ENCODE data around the gene CTXN1. TPM values are rescaled to one million over a fixed set of nuclear protein-coding genes. Genes with fewer than 3 reads are reported as not detected.

The CTXN1 gene
- total RNA-seq, 2 donors from 2014 or later = 1.5 to 4.4 TPM

DNA sequence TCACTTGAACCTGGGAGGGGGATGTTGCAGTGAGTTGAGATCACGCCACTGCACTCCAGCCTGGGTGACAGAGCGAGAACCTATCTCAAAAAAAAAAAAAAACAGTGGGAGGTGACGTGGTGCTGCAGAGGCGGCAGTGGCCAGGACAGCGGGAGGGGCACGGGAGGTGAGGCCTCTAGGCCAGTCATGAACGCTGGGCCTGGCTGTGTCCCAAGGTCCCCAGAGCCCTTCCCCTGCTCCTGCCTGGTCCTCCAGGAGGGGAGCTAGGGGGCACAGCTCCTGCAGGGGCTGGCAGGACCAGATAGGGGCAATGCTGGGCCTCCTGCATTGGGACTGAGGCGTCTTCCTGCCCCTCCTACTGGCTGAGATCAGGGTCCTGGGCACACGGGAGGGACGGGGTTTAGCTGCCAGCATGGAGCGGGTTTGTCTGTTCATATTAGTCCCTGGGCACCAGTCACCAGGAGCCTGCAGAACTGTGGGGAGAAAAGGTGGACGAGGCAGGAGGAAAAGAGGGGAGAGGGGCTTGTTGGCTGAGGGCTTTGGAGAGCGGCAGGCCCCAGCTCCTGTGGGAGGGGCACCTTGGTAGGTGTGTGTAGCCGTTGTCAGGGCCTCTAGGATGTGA, 17.7 kb downstream of the CTXN1 start:
- no peak overlapping the region for H3K9ac ChIP-seq (ENCODE audit: low read depth in 2 of 2, low read length in 2 of 2)
- no peaks in the 10 kb centered on the region for H3K27me3 ChIP-seq
- no peaks in the 10 kb centered on the region for H3K9me3 ChIP-seq
- no peak overlapping the region for H3K4me3 ChIP-seq
- TF ChIP-seq, protein P1, sequence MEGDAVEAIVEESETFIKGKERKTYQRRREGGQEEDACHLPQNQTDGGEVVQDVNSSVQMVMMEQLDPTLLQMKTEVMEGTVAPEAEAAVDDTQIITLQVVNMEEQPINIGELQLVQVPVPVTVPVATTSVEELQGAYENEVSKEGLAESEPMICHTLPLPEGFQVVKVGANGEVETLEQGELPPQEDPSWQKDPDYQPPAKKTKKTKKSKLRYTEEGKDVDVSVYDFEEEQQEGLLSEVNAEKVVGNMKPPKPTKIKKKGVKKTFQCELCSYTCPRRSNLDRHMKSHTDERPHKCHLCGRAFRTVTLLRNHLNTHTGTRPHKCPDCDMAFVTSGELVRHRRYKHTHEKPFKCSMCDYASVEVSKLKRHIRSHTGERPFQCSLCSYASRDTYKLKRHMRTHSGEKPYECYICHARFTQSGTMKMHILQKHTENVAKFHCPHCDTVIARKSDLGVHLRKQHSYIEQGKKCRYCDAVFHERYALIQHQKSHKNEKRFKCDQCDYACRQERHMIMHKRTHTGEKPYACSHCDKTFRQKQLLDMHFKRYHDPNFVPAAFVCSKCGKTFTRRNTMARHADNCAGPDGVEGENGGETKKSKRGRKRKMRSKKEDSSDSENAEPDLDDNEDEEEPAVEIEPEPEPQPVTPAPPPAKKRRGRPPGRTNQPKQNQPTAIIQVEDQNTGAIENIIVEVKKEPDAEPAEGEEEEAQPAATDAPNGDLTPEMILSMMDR (IDR thresholded peaks at IDR 0.05) = no peak
- H3K4me1 ChIP-seq = peaks cover 10% of the 10 kb centered on the region
- no peak overlapping the region for H3K27ac ChIP-seq
- no peak for DNase-seq
- intact Hi-C loops (cut with DNase I) = no loop called here
- H3K36me3 ChIP-seq = peaks cover 8% of the 10 kb centered on the region

DNA sequence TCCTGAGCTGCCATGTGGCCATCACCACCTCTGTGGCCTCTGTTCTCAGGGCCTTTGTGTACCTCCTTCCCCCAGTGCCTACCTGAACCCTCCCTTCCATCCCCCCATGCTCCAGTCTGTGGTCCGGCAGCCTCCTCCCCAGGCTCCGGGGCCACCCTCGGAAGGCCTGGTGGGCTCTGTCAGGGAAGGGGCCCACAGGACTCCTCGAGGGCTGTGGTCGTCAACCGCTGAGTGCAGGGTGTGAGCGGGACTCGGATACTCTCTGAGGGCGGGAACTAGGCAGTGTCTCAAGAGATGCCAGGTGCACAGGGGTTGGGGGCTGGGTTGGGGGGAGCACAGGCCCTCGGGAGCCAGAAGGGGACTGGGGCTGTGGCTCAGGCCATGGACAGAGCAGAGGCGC, 18.4 kb downstream of the CTXN1 start:
- H3K9ac ChIP-seq (ENCODE audit: low read depth in 2 of 2, low read length in 2 of 2) = no peak overlapping the region
- TF ChIP-seq, protein P1 (IDR thresholded peaks at IDR 0.05) = no peak
- H3K27ac ChIP-seq = no peak overlapping the region
- intact Hi-C loops (cut with DNase I) = no loop called here
- DNase-seq = no peak
- peaks cover 8% of the 10 kb centered on the region for H3K36me3 ChIP-seq
- peaks cover 13% of the 10 kb centered on the region for H3K4me1 ChIP-seq
- no peaks in the 10 kb centered on the region for H3K9me3 ChIP-seq
- no peak overlapping the region for H3K4me3 ChIP-seq
- no peaks in the 10 kb centered on the region for H3K27me3 ChIP-seq

DNA sequence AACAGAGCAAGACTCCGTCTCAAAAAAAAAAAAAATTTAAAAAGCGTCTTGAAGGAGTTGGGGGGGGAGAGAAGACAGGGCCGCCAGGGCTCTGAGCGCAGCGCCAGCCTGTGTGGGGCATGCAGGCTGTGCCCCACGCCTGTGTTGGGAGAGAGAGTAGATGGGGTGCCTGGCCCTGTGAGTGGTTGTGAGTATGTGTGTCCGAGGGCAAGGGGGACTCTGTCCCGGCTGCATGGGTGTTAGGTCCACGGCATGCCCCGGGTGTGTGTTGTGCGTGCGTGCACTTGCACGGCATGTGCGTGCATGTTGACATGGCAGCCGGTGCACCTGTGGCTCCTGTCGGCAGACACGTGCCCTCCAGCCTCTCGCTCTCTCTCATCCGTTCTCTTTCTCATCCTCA, 18.8 kb downstream of the CTXN1 start:
- intact Hi-C loops (cut with DNase I) = no loop called here
- no peak overlapping the region for H3K27ac ChIP-seq
- H3K36me3 ChIP-seq = peaks cover 8% of the 10 kb centered on the region
- H3K4me1 ChIP-seq = peaks cover 14% of the 10 kb centered on the region
- H3K27me3 ChIP-seq = no peaks in the 10 kb centered on the region
- no peaks in the 10 kb centered on the region for H3K9me3 ChIP-seq
- TF ChIP-seq, protein P1 (IDR thresholded peaks at IDR 0.05) = no peak
- DNase-seq = no peak
- H3K4me3 ChIP-seq = no peak overlapping the region
- H3K9ac ChIP-seq (ENCODE audit: low read depth in 2 of 2, low read length in 2 of 2) = no peak overlapping the region

DNA sequence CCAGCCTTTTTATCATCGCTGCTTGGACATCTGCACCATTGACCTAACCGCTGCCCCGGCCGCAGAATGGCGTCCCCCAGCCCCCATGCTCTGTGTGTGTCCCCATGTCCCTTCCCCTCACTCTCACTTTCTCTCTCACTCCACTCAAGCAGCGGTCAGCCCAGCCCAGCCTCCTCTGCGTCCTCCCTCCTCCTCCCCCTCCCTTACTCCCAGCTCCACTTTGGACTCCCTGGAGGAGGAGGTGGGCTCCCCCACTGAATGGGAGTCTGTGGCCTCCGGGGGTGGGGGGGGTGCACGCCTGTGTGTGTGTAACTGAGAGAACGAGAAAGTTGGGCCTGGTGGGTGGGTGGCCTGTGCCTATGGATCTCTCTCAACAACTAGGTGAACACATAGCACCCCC, 20.1 kb downstream of the CTXN1 start:
- Histone ChIP-seq H3K27me3 (no peaks in the 10 kb centered on the region), H3K9ac (ENCODE audit: low read depth in 2 of 2, low read length in 2 of 2) (no peak overlapping the region), H3K4me3 (no peak overlapping the region), H3K9me3 (no peaks in the 10 kb centered on the region), H3K36me3 (peaks cover 8% of the 10 kb centered on the region), H3K4me1 (peaks cover 14% of the 10 kb centered on the region), H3K27ac (no peak overlapping the region)
- DNase-seq = no peak
- intact Hi-C loops (cut with DNase I) = no loop called here
- TF ChIP-seq, protein P1 (IDR thresholded peaks at IDR 0.05) = no peak

DNA sequence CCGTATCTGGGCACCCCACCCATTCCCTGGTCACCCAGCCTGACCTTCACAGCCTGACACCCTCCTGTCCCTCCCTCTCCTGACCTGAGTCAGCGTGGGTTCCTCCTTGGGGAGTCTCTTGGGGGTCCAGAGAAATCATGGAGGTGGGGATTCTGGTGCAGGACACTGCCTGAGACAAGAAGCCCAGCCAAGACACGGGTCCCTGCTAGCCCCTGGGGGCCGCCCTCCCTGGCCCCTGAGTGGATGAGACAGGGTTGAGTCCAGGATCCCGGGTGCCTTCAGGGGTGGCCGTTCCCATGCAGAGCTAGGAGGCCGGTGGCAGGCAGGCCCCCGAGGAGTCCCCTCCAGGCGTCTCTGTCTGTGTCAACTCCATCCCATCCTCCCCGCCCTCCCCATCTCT, 20.7 kb downstream of the CTXN1 start:
- H3K27ac ChIP-seq = no peak overlapping the region
- DNase-seq = no peak
- H3K4me1 ChIP-seq = peaks cover 14% of the 10 kb centered on the region
- intact Hi-C loops (cut with DNase I) = no loop called here
- H3K9me3 ChIP-seq = no peaks in the 10 kb centered on the region
- no peak overlapping the region for H3K4me3 ChIP-seq
- H3K9ac ChIP-seq (ENCODE audit: low read depth in 2 of 2, low read length in 2 of 2) = peak overlapping the region; percentile 91
- TF ChIP-seq, protein P1 (IDR thresholded peaks at IDR 0.05) = no peak
- peaks cover 5% of the 10 kb centered on the region for H3K36me3 ChIP-seq
- H3K27me3 ChIP-seq = no peaks in the 10 kb centered on the region

Measured in colonic mucosa (tissue), 4 donors.